ENCODE data around the gene TTLL12. TPM values are rescaled to one million over a fixed set of nuclear protein-coding genes. Genes with fewer than 3 reads are reported as not detected.

The TTLL12 gene
- total RNA-seq, 4 donors from 2014 or later = 65.9 to 85.5 (median 72.8) TPM

GRCh38 chr22:43152357-43153071 is 34.4 kb downstream of the TTLL12 start:
- DNase-seq (ENCODE audit: low spot score in 2 of 2) = peak; percentile 82 to 95
- no peak for TF ChIP-seq POLR2A (IDR thresholded peaks at IDR 0.05)
- TF ChIP-seq CTCF (IDR thresholded peaks at IDR 0.05) = no peak
- intact Hi-C loops (cut with DNase I; ENCODE audit: low total_unique reads) = no loop called here
- WGBS, 2 donors = 0 to 2% methylated on average over 20 to 22 of the region's 22 CpGs
- peak overlapping the region; percentile 85 for H3K4me3 ChIP-seq (ENCODE audit: low read depth, poor library complexity, severe bottlenecking)

DNA sequence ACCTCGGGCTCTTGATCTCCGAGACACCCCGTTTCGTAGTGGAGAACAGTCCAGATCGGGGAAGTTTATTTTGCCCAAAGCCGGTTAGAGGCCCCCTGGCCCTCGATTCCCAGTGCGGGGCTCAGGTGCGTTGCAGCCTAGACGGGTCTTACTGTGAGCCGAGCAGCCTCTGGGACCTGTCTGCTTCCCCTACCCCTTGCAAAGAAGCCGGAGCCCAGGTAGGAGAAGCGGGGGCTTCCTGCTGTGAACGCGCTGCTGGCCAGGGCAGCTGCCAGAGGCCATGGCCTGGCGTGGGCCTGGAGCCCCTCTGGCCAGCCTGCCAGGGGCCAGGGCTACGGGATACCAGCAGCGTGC is 35.0 kb downstream of the TTLL12 start:
- TF ChIP-seq POLR2A (IDR thresholded peaks at IDR 0.05) = no peak
- no peak for TF ChIP-seq CTCF (IDR thresholded peaks at IDR 0.05)
- intact Hi-C loops (cut with DNase I; ENCODE audit: low total_unique reads) = no loop called here
- 3% methylated on average over 6 of the region's 18 CpGs; no CpG with 5 or more reads in 1 of the 2 donors for WGBS, 2 donors
- H3K4me3 ChIP-seq (ENCODE audit: low read depth, poor library complexity, severe bottlenecking) = peak overlapping the region; percentile 85
- no peak for DNase-seq (ENCODE audit: low spot score in 2 of 2)

GRCh38 chr22:43151251-43152002 is 35.5 kb downstream of the TTLL12 start, which contains the start of gene TSPO:
TSS of gene TSPO (plus strand) at chr22:43151559. CDS start at chr22:43159239, 7,680 bp downstream.
- intact Hi-C loops (cut with DNase I; ENCODE audit: low total_unique reads) = no loop called here
- 1% methylated on average over 30 to 37 of the region's 75 CpGs for WGBS, 2 donors
- TF ChIP-seq POLR2A (IDR thresholded peaks at IDR 0.05) (no peak), CTCF (IDR thresholded peaks at IDR 0.05) (no peak)
- peak; percentile 59 to 96 for DNase-seq (ENCODE audit: low spot score in 2 of 2)
- H3K4me3 ChIP-seq (ENCODE audit: low read depth, poor library complexity, severe bottlenecking) = peak within 1 kb of the TSS; percentile 85

DNA sequence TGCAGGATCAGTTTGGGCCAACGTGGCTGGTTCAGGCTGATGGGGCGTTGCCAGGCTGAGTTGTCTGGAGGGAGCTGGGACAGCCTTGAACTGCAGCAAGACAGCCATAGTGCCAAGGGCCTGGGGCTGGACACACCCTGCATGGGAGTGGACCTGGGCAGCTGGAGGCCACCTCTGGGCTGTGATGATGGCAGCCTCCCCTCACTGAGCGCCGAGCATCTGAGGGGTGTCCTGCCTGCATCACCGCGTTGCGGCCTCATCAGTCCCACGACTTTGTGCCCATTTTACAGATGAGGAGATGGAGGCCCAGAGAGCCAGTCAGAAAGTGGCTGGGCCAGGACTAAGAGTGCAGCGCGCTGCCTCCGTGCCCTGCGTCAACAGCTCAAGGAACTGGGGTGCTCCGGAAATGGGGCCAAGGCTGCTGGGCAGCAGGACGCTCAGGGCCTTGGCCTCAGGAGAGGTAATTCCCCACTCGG is 36.2 kb downstream of the TTLL12 start:
- intact Hi-C loops (cut with DNase I; ENCODE audit: low total_unique reads) = no loop called here
- WGBS, 2 donors = 65 to 76% methylated on average over 9 to 13 of the region's 15 CpGs
- H3K4me3 ChIP-seq (ENCODE audit: low read depth, poor library complexity, severe bottlenecking) = peak overlapping the region; percentile 85
- TF ChIP-seq CTCF (IDR thresholded peaks at IDR 0.05) = no peak
- TF ChIP-seq POLR2A (IDR thresholded peaks at IDR 0.05) = no peak
- DNase-seq (ENCODE audit: low spot score in 2 of 2) = no peak

GRCh38 chr22:43148581-43148980 is 38.4 kb downstream of the TTLL12 start:
- intact Hi-C loops (cut with DNase I; ENCODE audit: low total_unique reads) = no loop called here
- no peak overlapping the region for H3K4me3 ChIP-seq (ENCODE audit: low read depth, poor library complexity, severe bottlenecking)
- 50 to 75% methylated on average over 4 to 6 of the region's 6 CpGs for WGBS, 2 donors
- TF ChIP-seq POLR2A (IDR thresholded peaks at IDR 0.05) (no peak), CTCF (IDR thresholded peaks at IDR 0.05) (no peak)
- no peak for DNase-seq (ENCODE audit: low spot score in 2 of 2)

Data from lower leg skin (tissue), 4 donors.